GM18868 (cell line): ENCODE data around the gene TIMM13.

Experiments
- ATAC-seq: cut with Tn5 transposase; IDR thresholded peaks from one replicate; pipeline ENCODE4 v1.9.1; 2021; ENCODE audit warnings: mild to moderate bottlenecking, moderate library complexity; ENCODE audit not compliant: unreplicated experiment

TIMM13 gene

DNA sequence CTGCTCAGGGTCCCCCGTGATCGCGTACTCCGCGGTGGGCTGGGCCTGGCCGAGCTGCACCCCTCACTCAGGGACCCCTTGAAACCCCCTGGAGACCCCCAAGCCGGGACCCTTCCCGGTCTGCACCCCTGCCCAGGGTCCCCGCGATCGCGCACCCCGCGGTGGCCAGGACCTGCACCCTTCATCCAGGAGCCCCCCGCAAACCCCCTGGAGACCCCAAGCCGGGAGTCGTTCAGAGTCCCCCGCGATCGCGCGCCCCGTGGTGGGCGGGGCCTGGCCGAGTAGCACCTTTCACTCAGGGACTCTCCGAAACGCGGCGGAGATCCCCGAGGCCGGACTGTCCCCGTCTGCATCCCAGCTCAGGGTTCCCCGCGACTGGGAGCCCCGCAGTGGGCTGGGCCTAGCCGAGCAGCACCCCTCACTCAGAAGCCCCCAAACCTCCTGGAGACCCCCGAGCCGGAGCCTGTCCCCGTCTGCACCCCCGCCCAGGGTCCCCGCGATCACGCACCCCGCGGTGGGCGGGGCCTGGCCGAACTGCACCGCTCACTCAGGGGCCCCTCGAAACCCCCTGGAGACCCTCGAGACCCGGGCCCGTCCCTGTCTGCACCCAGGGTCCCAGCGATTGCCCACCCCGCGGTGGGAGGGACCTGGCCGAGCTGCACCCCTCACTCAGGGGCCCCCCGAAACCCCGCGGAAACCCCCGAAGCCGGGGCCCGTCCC lies 28.6 kb upstream of the TIMM13 start:
- peak; percentile 38 for ATAC-seq

DNA sequence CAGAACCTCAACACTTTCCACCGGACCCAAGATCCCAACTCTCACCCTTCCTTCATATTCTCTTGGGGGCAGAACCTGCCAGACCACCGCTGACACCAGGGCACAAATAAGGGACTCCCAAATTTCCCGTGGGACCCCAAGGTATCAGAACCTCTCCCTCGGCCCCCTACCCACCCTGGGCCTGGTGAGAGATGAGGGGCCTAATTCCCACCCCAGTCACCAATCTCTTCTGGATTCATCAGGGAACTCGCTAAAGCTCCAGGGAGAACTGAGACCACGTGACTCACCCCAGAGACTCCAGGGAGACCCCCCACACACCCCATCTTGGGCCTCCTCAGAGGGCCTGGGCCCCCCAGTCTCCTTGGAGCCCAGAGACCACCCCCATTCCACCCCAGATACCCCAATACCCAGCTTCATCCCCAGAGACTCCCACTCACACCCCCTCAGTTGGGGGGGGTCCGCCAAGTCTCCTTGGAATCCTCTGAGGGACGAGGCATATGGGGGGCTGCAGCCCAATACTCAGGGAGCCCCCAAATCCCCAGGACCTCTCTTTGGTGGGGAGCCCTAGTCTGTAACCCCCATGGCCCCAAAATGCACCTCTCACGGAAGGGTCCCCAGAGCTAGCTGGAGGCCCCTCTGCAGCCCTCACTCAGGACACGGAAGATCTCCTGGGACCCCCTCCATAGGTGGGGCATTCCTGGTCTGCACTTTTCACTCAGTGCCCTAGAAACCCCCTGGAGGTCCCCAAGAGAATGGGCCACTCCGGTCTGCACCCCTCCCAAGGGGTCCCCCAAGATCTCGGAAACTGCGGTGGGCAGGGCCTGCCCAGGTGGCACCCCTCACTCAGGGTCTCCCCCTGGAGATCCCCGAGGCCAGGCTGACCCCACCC lies 27.8 kb upstream of the TIMM13 start:
- no peak for ATAC-seq

DNA sequence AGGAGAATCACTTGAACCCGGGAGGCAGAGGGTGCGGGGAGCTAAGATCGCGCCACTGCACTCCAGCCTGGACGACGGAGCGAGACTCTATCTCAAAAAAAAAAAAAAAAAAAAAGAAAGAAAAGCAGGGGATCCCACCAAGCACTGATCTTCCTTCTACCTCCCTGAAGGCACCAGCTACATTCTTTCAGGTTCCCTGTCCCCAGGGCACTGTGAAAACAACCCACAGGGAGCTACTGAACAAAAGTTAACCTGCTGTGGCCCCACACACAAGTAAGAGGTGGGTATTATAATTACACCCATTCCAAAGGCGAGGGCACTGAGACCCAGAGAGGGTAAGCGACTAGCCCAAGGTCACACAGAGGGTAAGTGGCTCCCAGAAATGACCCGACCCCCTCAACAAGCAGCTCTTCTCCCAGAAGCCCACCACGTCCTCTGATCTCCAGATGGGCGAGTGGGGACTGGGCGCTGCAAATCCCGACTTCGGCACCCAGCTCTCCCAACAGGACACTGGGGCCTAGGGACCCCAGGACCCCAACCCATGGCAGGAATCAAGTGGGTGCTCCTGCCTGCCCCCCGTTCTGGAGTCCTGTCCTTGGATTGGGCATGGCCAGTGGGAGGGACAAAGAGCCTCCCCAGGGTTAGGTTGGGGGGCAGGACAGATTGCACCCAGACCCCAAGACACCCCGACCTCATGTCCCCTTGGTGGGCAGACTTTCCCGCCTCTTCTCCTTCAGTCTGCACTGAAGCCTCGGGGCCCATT lies 27.0 kb upstream of the TIMM13 start:
- no peak for ATAC-seq

- ATAC-seq, result no peak
Observed at GRCh38 chr19:2453431-2454025, 26.1 kb upstream of the TIMM13 start.

GRCh38 chr19:2451741-2452140 lies 24.4 kb upstream of the TIMM13 start:
- no peak for ATAC-seq

DNA sequence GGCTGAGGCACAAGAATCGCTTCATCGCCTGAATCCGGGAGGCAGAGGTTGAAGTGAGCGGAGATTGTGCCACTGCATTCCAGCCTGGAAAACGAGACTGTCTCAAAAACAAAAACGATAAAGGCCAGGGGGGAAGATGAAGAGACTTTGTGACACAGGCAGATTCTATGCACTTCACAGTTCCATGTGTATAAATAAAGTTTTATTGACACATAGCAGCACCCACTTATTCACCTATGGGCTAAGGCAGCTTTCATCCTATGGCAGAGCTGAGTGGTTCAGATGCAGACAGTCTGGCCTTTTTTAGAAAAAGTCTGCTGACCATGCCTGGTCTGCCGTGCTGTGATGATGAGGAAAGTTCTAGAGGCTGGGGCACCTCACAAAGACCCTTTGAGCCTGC lies 23.8 kb upstream of the TIMM13 start:
- ATAC-seq, result no peak

DNA sequence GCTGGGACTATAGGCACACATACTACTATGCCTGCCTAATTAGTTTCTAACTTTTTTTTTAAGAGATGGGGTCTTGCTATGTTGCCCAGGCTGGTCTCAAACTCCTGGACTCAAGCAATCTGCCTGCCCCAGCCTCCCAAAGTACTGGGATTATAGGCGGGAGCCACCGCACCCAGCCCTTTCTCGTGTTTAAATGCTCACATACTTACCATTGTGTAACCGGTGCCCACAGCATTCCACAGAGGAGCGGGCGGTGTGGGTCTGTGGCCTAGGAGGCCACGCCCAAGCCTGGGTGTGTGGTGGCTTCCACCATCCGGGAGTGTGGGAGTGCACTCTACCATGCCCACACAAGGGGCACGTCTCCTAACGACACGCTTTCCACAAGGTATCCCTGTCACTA lies 21.6 kb upstream of the TIMM13 start:
- no peak for ATAC-seq

GRCh38 chr19:2446381-2446780 lies 19.0 kb upstream of the TIMM13 start:
- ATAC-seq, result no peak

DNA sequence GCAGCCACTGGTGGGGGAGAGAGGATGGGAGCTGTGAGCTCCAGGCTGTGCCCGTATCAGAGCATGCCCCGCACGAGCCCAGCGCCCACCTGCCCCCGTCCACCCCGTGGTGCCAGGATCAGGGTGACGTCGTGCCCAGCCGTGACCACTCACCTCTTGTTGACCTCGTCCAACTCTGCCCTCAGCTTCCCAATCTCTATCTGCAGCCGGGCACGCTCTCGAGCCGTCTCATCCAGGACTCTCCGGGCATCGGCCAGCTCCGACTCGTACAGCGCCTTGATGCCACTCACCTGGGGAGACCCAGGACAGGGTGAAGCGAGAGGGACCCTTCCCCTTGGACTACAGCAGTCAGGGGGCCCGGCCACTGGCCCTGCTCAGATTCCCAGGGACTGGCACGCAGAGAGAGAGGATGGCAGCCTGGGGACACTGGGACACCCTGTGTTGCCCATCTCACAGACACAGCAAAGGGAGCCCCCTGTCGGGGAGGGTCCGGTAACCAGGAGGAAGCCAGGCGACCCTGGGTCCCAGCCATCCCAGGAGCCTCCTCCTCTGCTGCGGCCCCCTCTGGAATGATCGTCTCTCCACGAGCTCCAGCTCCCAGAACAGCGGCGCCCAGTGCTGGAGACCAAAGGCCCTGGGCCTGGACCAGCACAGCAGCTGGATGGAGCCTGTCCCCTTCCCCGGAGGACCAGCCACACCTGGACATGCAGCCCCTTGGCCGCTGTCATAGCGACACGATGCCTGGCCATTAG lies 17.0 kb upstream of the TIMM13 start:
- no peak for ATAC-seq

DNA sequence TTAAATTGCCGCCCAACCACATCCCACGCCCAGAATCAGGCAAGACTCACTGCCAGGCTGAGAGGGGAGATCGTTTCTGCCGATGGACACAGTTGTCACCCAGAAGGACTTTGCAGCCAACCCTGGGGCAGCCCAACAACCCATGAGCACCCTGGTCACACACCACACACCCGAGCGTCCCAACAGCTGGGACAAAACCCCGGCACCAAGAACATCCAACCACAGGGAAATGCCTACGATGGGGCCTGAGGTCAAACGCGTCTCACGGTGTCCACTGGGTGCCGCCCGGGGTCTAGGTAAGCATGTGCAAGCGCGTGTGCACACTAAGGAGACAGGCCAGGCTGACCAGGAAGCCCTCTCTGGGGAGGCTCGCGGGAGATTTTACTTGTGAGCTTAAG lies 16.4 kb upstream of the TIMM13 start:
- no peak for ATAC-seq

- ATAC-seq, result no peak
Observed at GRCh38 chr19:2443116-2443784, 15.9 kb upstream of the TIMM13 start.

DNA sequence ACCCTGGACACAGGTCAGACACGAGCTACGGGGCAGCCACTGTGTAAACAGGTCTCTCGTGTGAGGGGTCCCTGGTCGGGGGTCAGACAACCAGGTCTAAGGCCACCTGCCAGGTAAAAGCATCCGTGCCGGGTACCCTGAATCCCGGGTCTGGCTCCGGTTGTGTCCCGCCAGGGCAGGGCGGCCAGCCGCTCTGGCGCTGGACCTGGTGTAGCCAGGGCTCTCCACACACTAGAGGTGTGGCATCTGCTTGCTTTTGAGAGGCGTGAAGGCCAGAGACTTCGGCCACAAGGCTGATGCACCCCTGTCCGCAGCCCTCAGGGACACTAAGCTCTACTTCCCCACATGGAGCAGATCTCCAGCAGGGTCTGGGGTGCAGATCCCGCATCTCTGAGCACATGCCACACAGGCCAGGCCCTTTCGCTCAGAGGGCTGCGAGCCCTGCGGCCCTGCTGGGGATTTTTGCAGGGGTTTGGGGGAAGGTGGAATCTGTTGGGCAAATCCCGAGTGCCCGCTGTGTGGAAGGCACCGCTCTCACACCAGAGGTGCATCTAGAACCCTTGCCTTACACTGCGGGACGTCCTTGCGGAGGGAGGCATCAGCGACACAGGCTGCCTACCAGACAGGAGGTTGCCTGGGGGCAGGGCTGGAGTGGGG lies 13.8 kb upstream of the TIMM13 start:
- ATAC-seq, result no peak

DNA sequence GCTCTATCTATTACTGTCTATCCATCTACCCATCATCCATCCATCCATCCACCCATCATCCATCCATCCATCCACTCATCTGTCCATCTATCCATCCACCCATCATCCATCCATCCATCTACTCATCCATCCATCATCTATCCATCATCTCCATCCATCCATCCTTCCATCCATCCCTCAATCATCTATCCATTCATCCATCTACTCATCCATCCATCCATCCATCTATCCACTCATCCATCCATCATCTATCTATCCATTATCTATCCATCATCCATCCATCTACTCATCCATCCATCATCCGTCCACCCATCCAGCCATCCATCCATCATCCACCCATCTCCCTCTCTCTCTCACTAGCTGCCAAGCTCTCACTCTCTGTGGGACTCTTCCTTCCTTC lies 13.1 kb upstream of the TIMM13 start:
- no peak for ATAC-seq

GRCh38 chr19:2438178-2438577 lies 10.8 kb upstream of the TIMM13 start:
- ATAC-seq, result no peak

- no peak for ATAC-seq
Observed at GRCh38 chr19:2436926-2437325, 9.5 kb upstream of the TIMM13 start.

- no peak for ATAC-seq
Observed at GRCh38 chr19:2436384-2436783, 9.0 kb upstream of the TIMM13 start.

DNA sequence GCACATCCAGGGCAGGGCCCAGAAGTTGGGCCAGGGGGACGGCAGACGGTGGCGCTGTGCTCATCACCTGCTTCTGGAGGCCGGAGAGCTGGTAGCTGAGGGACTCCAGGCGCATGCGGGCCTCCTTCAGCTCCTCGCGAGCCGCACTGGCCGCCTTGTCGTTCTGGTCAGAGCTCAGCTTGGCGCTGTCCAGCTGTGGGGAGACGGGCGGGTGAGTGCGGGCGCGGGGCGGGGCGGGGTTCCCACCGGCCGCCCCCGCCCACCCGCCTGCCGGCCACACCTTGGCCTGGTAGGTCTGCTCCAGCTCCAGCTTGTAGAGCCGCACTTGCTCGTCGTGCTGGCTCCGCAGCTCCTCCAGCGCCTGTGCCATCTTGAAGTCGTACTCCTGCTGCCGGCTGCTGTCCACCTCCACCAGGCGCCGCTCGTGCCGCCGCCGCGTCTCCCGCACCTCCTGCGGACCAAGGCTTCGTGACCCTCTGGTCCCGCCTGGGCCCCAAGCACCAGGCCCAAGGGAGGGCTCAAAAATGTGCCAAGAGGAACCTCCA lies 7.4 kb upstream of the TIMM13 start:
- ATAC-seq, result no peak

- ATAC-seq, result no peak
Observed at GRCh38 chr19:2434267-2434666, 6.9 kb upstream of the TIMM13 start.

DNA sequence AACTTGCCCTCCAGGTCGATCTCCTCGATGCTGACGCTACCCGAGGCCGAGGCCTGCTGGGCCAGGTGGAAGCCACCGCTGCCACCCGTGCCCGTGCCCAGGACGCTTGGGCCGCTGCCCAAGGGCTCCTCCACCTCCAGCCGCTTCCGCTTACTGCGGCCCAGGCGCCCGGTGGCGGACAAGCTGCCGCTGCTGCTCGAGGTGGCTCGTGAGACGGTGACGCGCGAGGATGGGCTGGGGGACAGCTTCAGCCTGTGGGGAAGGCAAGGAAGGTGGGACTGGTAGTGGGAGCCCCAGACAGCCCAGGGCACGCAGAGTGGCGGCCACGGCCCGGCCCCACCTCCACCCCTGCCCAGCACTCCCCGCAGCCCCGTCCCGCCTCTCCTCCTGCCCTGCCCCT lies 6.5 kb upstream of the TIMM13 start:
- ATAC-seq, result no peak
